ENCODE measurements around the gene CDK5RAP1. TPM values are rescaled to one million over a fixed set of nuclear protein-coding genes. Genes with fewer than 3 reads are reported as not detected.

Gene CDK5RAP1
- total RNA-seq, 2 donors from 2014 or later: 45.2 to 59.7 TPM

- Mint-ChIP-seq H3K9me3 (no peaks in the 10 kb centered on the region), H3K4me1 (no peaks in the 10 kb centered on the region), H3K4me3 (no peak overlapping the region), H3K27ac (no peak overlapping the region), H3K27me3 (ENCODE audit: insufficient read depth) (no peaks in the 10 kb centered on the region), H3K36me3 (ENCODE audit: low read depth) (peaks cover 71% of the 10 kb centered on the region)
- H3K4me1 ChIP-seq (ENCODE audit: control insufficient read depth, insufficient read depth, low read length): no peaks in the 10 kb centered on the region
- peaks cover 7% of the 10 kb centered on the region for H3K9me3 ChIP-seq (ENCODE audit: control insufficient read depth, low read length)
- no peak for DNase-seq
- H3K27me3 ChIP-seq (ENCODE audit: control insufficient read depth, insufficient read depth, low read length, poor library complexity, severe bottlenecking): no peaks in the 10 kb centered on the region
- H3K36me3 ChIP-seq (ENCODE audit: control insufficient read depth, insufficient read depth, low read length): peaks cover 61% of the 10 kb centered on the region
- H3K9ac ChIP-seq (ENCODE audit: extremely low read depth, low read length, poor library complexity, severe bottlenecking): no peak overlapping the region
- no peak overlapping the region for H3K27ac ChIP-seq (ENCODE audit: low read depth, low read length)
- H3K4me3 ChIP-seq (ENCODE audit: low read length): no peak overlapping the region
- no peak for TF ChIP-seq CTCF (conservative IDR thresholded peaks at IDR 0.05)
- WGBS, 2 experiments (ENCODE audit: insufficient coverage in 1 of 2, insufficient read length in 1 of 2): 93 to 94% methylated on average over 4 of the region's 4 CpGs
Measured at GRCh38 chr20:33373735-33374605, 27.3 kb downstream of the CDK5RAP1 start.

DNA sequence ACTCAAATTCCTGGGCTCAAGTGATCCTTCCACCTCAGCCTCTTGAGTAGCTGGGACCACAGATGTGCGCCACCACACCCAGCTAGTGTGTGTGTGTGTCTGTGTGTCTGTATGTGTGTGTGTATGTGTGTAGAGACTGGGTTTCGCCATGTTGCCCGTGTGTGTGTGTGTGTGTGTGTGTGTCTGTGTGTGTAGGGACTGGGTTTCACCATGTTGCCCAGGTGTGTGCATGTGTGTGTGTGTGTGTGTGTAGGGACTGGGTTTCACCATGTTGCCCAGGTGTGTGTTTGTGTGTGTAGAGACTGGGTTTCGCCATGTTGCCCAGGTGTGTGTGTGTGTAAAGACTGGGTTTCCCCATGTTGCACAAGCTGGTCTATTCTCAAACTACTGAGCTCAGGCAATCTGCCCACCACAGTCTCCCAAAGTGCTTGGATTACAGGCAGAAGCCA is 28.3 kb downstream of the CDK5RAP1 start:
- WGBS, 2 experiments (ENCODE audit: insufficient coverage in 1 of 2, insufficient read length in 1 of 2): 85 to 100% methylated on average over 1 to 4 of the region's 4 CpGs
- DNase-seq: no peak
- H3K27ac Mint-ChIP-seq: no peak overlapping the region
- H3K9me3 Mint-ChIP-seq: no peaks in the 10 kb centered on the region
- peaks cover 7% of the 10 kb centered on the region for H3K9me3 ChIP-seq (ENCODE audit: control insufficient read depth, low read length)
- H3K27ac ChIP-seq (ENCODE audit: low read depth, low read length): no peak overlapping the region
- H3K36me3 ChIP-seq (ENCODE audit: control insufficient read depth, insufficient read depth, low read length): peaks cover 54% of the 10 kb centered on the region
- H3K36me3 Mint-ChIP-seq (ENCODE audit: low read depth): peaks cover 69% of the 10 kb centered on the region
- H3K4me1 Mint-ChIP-seq: no peaks in the 10 kb centered on the region
- no peak overlapping the region for H3K4me3 ChIP-seq (ENCODE audit: low read length)
- H3K4me1 ChIP-seq (ENCODE audit: control insufficient read depth, insufficient read depth, low read length): no peaks in the 10 kb centered on the region
- TF ChIP-seq CTCF (conservative IDR thresholded peaks at IDR 0.05): no peak
- no peak overlapping the region for H3K4me3 Mint-ChIP-seq
- no peaks in the 10 kb centered on the region for H3K27me3 Mint-ChIP-seq (ENCODE audit: insufficient read depth)
- H3K27me3 ChIP-seq (ENCODE audit: control insufficient read depth, insufficient read depth, low read length, poor library complexity, severe bottlenecking): no peaks in the 10 kb centered on the region
- no peak overlapping the region for H3K9ac ChIP-seq (ENCODE audit: extremely low read depth, low read length, poor library complexity, severe bottlenecking)

DNA sequence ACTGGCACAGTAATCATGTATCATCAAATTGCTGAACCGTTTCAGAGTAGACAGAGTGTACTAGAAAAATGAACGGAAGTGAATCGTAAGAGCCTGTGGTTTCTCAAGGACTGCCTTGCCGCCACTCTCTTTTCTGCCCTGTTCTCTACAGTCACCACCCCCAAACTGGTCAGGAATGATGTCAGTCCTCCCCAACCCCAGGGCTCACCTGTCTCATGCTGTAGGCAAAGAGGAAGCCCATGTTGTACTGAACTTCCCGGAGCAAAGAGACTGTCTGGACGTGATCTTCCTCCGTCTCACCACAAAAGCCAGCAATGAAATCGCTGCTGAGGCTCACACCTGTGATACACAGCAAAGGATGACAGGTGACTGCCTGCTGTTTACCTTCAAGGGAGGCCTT is 31.0 kb downstream of the CDK5RAP1 start:
- no peak for TF ChIP-seq CTCF (conservative IDR thresholded peaks at IDR 0.05)
- peak overlapping the region; percentile 15 for H3K27ac Mint-ChIP-seq
- H3K9ac ChIP-seq (ENCODE audit: extremely low read depth, low read length, poor library complexity, severe bottlenecking): no peak overlapping the region
- H3K4me1 ChIP-seq (ENCODE audit: control insufficient read depth, insufficient read depth, low read length): no peaks in the 10 kb centered on the region
- H3K9me3 ChIP-seq (ENCODE audit: control insufficient read depth, low read length): no peaks in the 10 kb centered on the region
- DNase-seq: no peak
- H3K4me3 Mint-ChIP-seq: no peak overlapping the region
- peaks cover 73% of the 10 kb centered on the region for H3K36me3 Mint-ChIP-seq (ENCODE audit: low read depth)
- H3K4me1 Mint-ChIP-seq: no peaks in the 10 kb centered on the region
- H3K27ac ChIP-seq (ENCODE audit: low read depth, low read length): no peak overlapping the region
- H3K9me3 Mint-ChIP-seq: no peaks in the 10 kb centered on the region
- no peak overlapping the region for H3K4me3 ChIP-seq (ENCODE audit: low read length)
- H3K27me3 Mint-ChIP-seq (ENCODE audit: insufficient read depth): no peaks in the 10 kb centered on the region
- WGBS, 2 experiments (ENCODE audit: insufficient coverage in 1 of 2, insufficient read length in 1 of 2): 94 to 96% methylated on average over 8 of the region's 8 CpGs
- H3K36me3 ChIP-seq (ENCODE audit: control insufficient read depth, insufficient read depth, low read length): peaks cover 65% of the 10 kb centered on the region
- no peaks in the 10 kb centered on the region for H3K27me3 ChIP-seq (ENCODE audit: control insufficient read depth, insufficient read depth, low read length, poor library complexity, severe bottlenecking)
